Measurements from ENCODE around the gene ATP5ME. TPM values are rescaled to one million over a fixed set of nuclear protein-coding genes. Genes with fewer than 3 reads are reported as not detected.
A peak's percentile ranks its signal among the peaks of the same experiment; 100 is the strongest.

ATP5ME gene
- total and polyA plus RNA-seq, 2 of the 13 experiments (the other 11 are each of a cell fraction or from before 2014, with no cell fraction given) = 305 to 753 TPM

DNA sequence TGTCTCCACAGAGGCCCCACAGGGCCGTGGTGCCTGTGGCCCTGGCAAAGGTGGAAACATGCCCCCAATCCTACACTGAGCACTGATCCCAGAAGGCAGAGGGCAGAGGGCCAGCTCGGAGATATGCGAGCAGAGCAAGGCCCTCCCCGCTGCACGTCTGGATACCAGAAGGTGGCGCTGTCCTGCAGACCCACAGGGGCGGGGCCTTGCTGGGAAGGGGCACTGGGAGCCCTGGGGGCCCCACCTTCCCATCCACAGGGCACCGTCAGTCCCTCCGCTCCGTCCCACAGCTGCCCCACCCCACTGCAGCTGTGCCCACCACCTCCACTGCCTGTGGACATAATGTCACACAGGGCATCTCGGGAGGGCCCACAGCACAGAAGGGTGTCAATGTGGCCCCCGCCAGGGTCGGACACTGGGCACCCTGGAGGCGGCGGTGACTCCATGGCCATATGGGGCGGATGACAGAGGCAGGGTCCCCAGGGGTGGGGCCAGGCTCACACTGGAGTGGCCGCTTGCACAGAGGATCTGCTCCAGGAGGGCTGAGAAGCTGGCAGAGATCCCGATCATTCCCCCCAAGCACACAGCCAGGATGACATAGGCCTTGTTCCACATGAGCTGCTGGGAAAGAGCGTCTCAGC lies 10.0 kb upstream of the ATP5ME start (continued):
- TF ChIP-seq, protein P1, sequence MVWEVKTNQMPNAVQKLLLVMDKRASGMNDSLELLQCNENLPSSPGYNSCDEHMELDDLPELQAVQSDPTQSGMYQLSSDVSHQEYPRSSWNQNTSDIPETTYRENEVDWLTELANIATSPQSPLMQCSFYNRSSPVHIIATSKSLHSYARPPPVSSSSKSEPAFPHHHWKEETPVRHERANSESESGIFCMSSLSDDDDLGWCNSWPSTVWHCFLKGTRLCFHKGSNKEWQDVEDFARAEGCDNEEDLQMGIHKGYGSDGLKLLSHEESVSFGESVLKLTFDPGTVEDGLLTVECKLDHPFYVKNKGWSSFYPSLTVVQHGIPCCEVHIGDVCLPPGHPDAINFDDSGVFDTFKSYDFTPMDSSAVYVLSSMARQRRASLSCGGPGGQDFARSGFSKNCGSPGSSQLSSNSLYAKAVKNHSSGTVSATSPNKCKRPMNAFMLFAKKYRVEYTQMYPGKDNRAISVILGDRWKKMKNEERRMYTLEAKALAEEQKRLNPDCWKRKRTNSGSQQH (CRISPR knock-in tag; IDR thresholded peaks at IDR 0.05; ENCODE audit: low read depth) = peak; percentile 69; the same call in 1 of the 2 replicates
- TF ChIP-seq ZNF460 (CRISPR knock-in tag; IDR thresholded peaks at IDR 0.05; ENCODE audit: borderline replicate concordance) (no peak), RARA (CRISPR knock-in tag; IDR thresholded peaks at IDR 0.05) (peak; percentile 41; the same call in 1 of the 2 replicates), HMG20A (CRISPR knock-in tag; IDR thresholded peaks at IDR 0.05; ENCODE audit: borderline replicate concordance) (no peak), TOE1 (CRISPR knock-in tag; IDR thresholded peaks at IDR 0.05) (no peak), ESRRA (CRISPR knock-in tag; IDR thresholded peaks at IDR 0.05; ENCODE audit: low read depth) (no peak), SALL1 (CRISPR knock-in tag; IDR thresholded peaks at IDR 0.05) (0 out of 2 replicates have a peak, but pooled peaks have one; percentile 54), MAZ (IDR thresholded peaks at IDR 0.05; ENCODE audit: borderline replicate concordance, low read depth, low read length) (peak; percentile 89; the same call in 1 of the 2 replicates), MAZ (CRISPR knock-in tag; IDR thresholded peaks at IDR 0.05; ENCODE audit: low read depth) (peak; percentile 96), ZNF331 (CRISPR knock-in tag; IDR thresholded peaks at IDR 0.05) (peak; percentile 75; the same call in 1 of the 2 replicates), ZNF251 (CRISPR knock-in tag; IDR thresholded peaks at IDR 0.05) (no peak), SYNCRIP (IDR thresholded peaks at IDR 0.05; ENCODE audit: insufficient read depth, low read depth, low read length) (no peak), NRL (CRISPR knock-in tag; IDR thresholded peaks at IDR 0.05; ENCODE audit: borderline replicate concordance) (no peak), GATAD2A (CRISPR knock-in tag; IDR thresholded peaks at IDR 0.05) (peak; percentile 60), ZNF569 (CRISPR knock-in tag; IDR thresholded peaks at IDR 0.05; ENCODE audit: borderline replicate concordance) (no peak), ATF1 (CRISPR knock-in tag; IDR thresholded peaks at IDR 0.05) (no peak), KLF13 (CRISPR knock-in tag; IDR thresholded peaks at IDR 0.05) (no peak), GTF3A (CRISPR knock-in tag; conservative IDR thresholded peaks at IDR 0.05) (no peak), FOXJ3 (CRISPR knock-in tag; IDR thresholded peaks at IDR 0.05; ENCODE audit: borderline replicate concordance) (no peak), POGZ (CRISPR knock-in tag; IDR thresholded peaks at IDR 0.05) (peak; percentile 39; the same call in 1 of the 2 replicates), ONECUT2 (CRISPR knock-in tag; IDR thresholded peaks at IDR 0.05) (no peak), ZNF703 (CRISPR knock-in tag; IDR thresholded peaks at IDR 0.05; ENCODE audit: borderline replicate concordance) (no peak), ZFP41 (CRISPR knock-in tag; IDR thresholded peaks at IDR 0.05; ENCODE audit: borderline replicate concordance) (no peak), IRF2 (CRISPR knock-in tag; IDR thresholded peaks at IDR 0.05) (peak; percentile 74)
- TF ChIP-seq, protein P2, sequence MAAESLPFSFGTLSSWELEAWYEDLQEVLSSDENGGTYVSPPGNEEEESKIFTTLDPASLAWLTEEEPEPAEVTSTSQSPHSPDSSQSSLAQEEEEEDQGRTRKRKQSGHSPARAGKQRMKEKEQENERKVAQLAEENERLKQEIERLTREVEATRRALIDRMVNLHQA (CRISPR knock-in tag; IDR thresholded peaks at IDR 0.05) = no peak
- TF ChIP-seq, protein P3, sequence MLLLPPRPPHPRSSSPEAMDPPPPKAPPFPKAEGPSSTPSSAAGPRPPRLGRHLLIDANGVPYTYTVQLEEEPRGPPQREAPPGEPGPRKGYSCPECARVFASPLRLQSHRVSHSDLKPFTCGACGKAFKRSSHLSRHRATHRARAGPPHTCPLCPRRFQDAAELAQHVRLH (CRISPR knock-in tag; IDR thresholded peaks at IDR 0.05; ENCODE audit: borderline replicate concordance, low read depth) = peak; percentile 56; the same call in 1 of the 2 replicates
- TF ChIP-seq, protein P4, sequence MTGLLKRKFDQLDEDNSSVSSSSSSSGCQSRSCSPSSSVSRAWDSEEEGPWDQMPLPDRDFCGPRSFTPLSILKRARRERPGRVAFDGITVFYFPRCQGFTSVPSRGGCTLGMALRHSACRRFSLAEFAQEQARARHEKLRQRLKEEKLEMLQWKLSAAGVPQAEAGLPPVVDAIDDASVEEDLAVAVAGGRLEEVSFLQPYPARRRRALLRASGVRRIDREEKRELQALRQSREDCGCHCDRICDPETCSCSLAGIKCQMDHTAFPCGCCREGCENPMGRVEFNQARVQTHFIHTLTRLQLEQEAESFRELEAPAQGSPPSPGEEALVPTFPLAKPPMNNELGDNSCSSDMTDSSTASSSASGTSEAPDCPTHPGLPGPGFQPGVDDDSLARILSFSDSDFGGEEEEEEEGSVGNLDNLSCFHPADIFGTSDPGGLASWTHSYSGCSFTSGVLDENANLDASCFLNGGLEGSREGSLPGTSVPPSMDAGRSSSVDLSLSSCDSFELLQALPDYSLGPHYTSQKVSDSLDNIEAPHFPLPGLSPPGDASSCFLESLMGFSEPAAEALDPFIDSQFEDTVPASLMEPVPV (CRISPR knock-in tag; IDR thresholded peaks at IDR 0.05) = no peak
- TF ChIP-seq, protein P5, sequence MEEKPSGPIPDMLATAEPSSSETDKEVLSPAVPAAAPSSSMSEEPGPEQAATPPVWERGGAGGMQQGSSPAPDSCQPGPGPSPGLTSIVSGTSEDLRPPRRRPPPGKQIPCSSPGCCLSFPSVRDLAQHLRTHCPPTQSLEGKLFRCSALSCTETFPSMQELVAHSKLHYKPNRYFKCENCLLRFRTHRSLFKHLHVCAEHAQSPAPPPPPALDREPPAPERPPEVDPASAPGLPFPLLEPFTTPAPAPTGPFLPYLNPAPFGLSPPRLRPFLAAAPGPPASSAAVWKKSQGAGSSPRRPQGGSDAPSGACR (CRISPR knock-in tag; IDR thresholded peaks at IDR 0.05) = no peak

All from HepG2 (cell line).